H9 (cell line): ENCODE data around the gene DPM2. TPM values are rescaled to one million over a fixed set of nuclear protein-coding genes. Genes with fewer than 3 reads are reported as not detected.

Experiments
- DNase-seq: peaks from one replicate; pipeline ENCODE4 v3.0.0-alpha.2; 2017
- H2AFZ ChIP-seq: one replicate; pipeline ENCODE4 v1.6.1; 2013; ENCODE audit warnings: mild to moderate bottlenecking, low read length, control low read depth, moderate library complexity
- H2AK5ac ChIP-seq: 2 replicates; pipeline ENCODE4 v1.6.1; 2013; ENCODE audit warnings: low read length, control low read depth, mixed read lengths; ENCODE audit not compliant: insufficient read length
- H2BK120ac ChIP-seq: one replicate; pipeline ENCODE4 v1.6.1; 2013; ENCODE audit warnings: low read depth, mild to moderate bottlenecking, low read length, control low read depth, inconsistent platforms; ENCODE audit not compliant: poor library complexity, severe bottlenecking
- H2BK12ac ChIP-seq: 2 replicates; pipeline ENCODE4 v1.6.1; 2013; ENCODE audit warnings: low read length, control low read depth, mixed read lengths, low read depth; ENCODE audit not compliant: insufficient read length
- H2BK15ac ChIP-seq: 2 replicates; pipeline ENCODE4 v1.6.1; 2013; ENCODE audit warnings: low read depth, low read length, control low read depth
- H2BK20ac ChIP-seq: one replicate; pipeline ENCODE4 v1.6.1; 2013; ENCODE audit warnings: low read depth, mild to moderate bottlenecking, low read length, control low read depth, inconsistent platforms; ENCODE audit not compliant: poor library complexity, severe bottlenecking
- H2BK5ac ChIP-seq: 2 replicates; pipeline ENCODE4 v1.6.1; 2013; ENCODE audit warnings: low read length, control low read depth, mixed read lengths; ENCODE audit not compliant: insufficient read length
- H3K14ac ChIP-seq: 2 replicates; pipeline ENCODE4 v1.6.1; 2013; ENCODE audit warnings: low read length, control low read depth; ENCODE audit not compliant: insufficient read depth
- H3K18ac ChIP-seq: 2 replicates; pipeline ENCODE4 v1.6.1; 2013; ENCODE audit warnings: low read depth, mild to moderate bottlenecking, mixed read lengths, low read length, control low read depth; ENCODE audit not compliant: insufficient read length
- H3K23ac ChIP-seq: 2 replicates; pipeline ENCODE4 v1.6.1; 2013; ENCODE audit warnings: low read length, control low read depth, mixed read lengths, low read depth; ENCODE audit not compliant: insufficient read length
- H3K23me2 ChIP-seq: 2 replicates; pipeline ENCODE4 v1.6.1; 2013; ENCODE audit warnings: low read depth, mild to moderate bottlenecking, mixed read lengths, low read length, control low read depth; ENCODE audit not compliant: insufficient read length, poor library complexity, severe bottlenecking
- H3K27ac ChIP-seq: 2 replicates; pipeline ENCODE4 v1.5.1; 2013; ENCODE audit warnings: low read length, control low read depth, mixed read lengths, low read depth; ENCODE audit not compliant: insufficient read length
- H3K27me3 ChIP-seq: 2 replicates; pipeline ENCODE4 v1.6.1; 2013; ENCODE audit warnings: low read length, control low read depth, inconsistent platforms; ENCODE audit not compliant: insufficient read depth
- H3K4ac ChIP-seq: 2 replicates; pipeline ENCODE4 v1.6.1; 2013; ENCODE audit warnings: low read depth, mild to moderate bottlenecking, control low read depth, inconsistent platforms, low read length, moderate library complexity
- H3K4me1 ChIP-seq: 2 replicates; pipeline ENCODE4 v1.6.1; 2013; ENCODE audit warnings: low read length, control low read depth, inconsistent platforms; ENCODE audit not compliant: insufficient read depth
- H3K4me2 ChIP-seq: 2 replicates; pipeline ENCODE4 v1.6.1; 2013; ENCODE audit warnings: low read length, control low read depth, mixed read lengths; ENCODE audit not compliant: insufficient read length, insufficient read depth
- H3K56ac ChIP-seq: 2 replicates; pipeline ENCODE4 v1.6.1; 2013; ENCODE audit warnings: low read depth, mild to moderate bottlenecking, mixed read lengths, low read length, control low read depth; ENCODE audit not compliant: insufficient read length
- H3K79me1 ChIP-seq: 2 replicates; pipeline ENCODE4 v1.6.1; 2013; ENCODE audit warnings: low read depth, mild to moderate bottlenecking, moderate library complexity, low read length, control low read depth, inconsistent platforms; ENCODE audit not compliant: insufficient read depth, poor library complexity, severe bottlenecking
- H3K79me2 ChIP-seq: 2 replicates; pipeline ENCODE4 v1.6.1; 2013; ENCODE audit warnings: low read length, control low read depth, inconsistent platforms; ENCODE audit not compliant: insufficient read depth
- H3K9ac ChIP-seq: 2 replicates; pipeline ENCODE4 v1.6.1; 2013; ENCODE audit warnings: low read length, control low read depth, mixed read lengths; ENCODE audit not compliant: insufficient read length; ENCODE audit errors: extremely low read depth
- H3K9me3 ChIP-seq: one replicate; pipeline ENCODE4 v1.6.1; 2013; ENCODE audit warnings: low read depth, low read length, inconsistent platforms; ENCODE audit not compliant: control insufficient read depth
- H3T11ph ChIP-seq: one replicate; pipeline ENCODE4 v1.6.1; 2013; ENCODE audit warnings: mild to moderate bottlenecking, low read length, control low read depth, inconsistent platforms
- H4K20me1 ChIP-seq: one replicate; pipeline ENCODE4 v1.6.1; 2013; ENCODE audit not compliant: control insufficient read depth, insufficient read length, insufficient read depth
- H4K5ac ChIP-seq: 2 replicates; pipeline ENCODE4 v1.6.1; 2013; ENCODE audit warnings: low read depth, mild to moderate bottlenecking, mixed read lengths, low read length, control low read depth; ENCODE audit not compliant: insufficient read length
- H4K8ac ChIP-seq: replicated peaks from 2 replicates; pipeline ENCODE4 v1.6.1; 2013; ENCODE audit warnings: low read length, control low read depth, mixed read lengths, low read depth; ENCODE audit not compliant: insufficient read length
- H4K91ac ChIP-seq: 2 replicates; pipeline ENCODE4 v1.6.1; 2013; ENCODE audit warnings: low read depth, mild to moderate bottlenecking, moderate library complexity, mixed read lengths, low read length, control low read depth; ENCODE audit not compliant: insufficient read length
- H3K27ac Mint-ChIP-seq, 3 experiments: 2 replicates in 2 of 3; 3 replicates in 1 of 3; pipeline ENCODE4 v1.8.0; 2020 to 2021; ENCODE audit warnings: mixed read lengths in 3 of 3, mild to moderate bottlenecking in 1 of 3, moderate library complexity in 1 of 3
- H3K27me3 Mint-ChIP-seq: 2 replicates; pipeline ENCODE4 v1.8.0; 2021; ENCODE audit warnings: low read depth, mild to moderate bottlenecking, moderate library complexity, mixed read lengths
- H3K36me3 Mint-ChIP-seq, 3 experiments: 2 replicates in 2 of 3; 3 replicates in 1 of 3; pipeline ENCODE4 v1.8.0; 2020 to 2021; ENCODE audit warnings: low read depth in 3 of 3, mixed read lengths in 3 of 3; ENCODE audit not compliant: insufficient read depth in 1 of 3
- H3K4me1 Mint-ChIP-seq, 2 experiments: 2 replicates each; pipeline ENCODE4 v1.8.0; 2020; ENCODE audit warnings: mixed read lengths in 2 of 2
- H3K4me3 Mint-ChIP-seq, 2 experiments: 2 replicates in 1 of 2; 3 replicates in 1 of 2; pipeline ENCODE4 v1.8.0; 2020 to 2021; ENCODE audit warnings: mild to moderate bottlenecking in 2 of 2, mixed read lengths in 2 of 2, moderate library complexity in 1 of 2
- H3K9me3 Mint-ChIP-seq, 2 experiments: 2 replicates in 1 of 2; 3 replicates in 1 of 2; pipeline ENCODE4 v1.8.0; 2020; ENCODE audit warnings: mild to moderate bottlenecking in 2 of 2, mixed read lengths in 2 of 2, moderate library complexity in 1 of 2
- WGBS: extraction: QIAGEN DNeasy Blood & Tissue Kit; methylation state at CpG from one replicate; pipeline ENCODE4 v1.1.7; 2013; ENCODE audit warnings: missing lambda C conversion rate, low lambda C conversion rate, mixed read lengths; ENCODE audit not compliant: insufficient read length; ENCODE audit errors: extremely low coverage; 5-methylcytosine and 5-hydroxymethylcytosine counted together
- total RNA-seq: library from RNA; stranded (reverse); gene quantifications from 2 replicates; pipeline ENCODE4 v1.2.1, GENCODE V29; 2021
- TF ChIP-seq, protein P1 (sequence below): fragments of 200-600 bp; sonication (generic); conservative IDR thresholded peaks from 3 replicates; pipeline ENCODE4 v1.8.0; 2021; ENCODE audit warnings: antibody characterized with exemption, mild to moderate bottlenecking

The DPM2 gene
- total RNA-seq, 1 experiment from 2014 or later, result 46.1 TPM

DNA sequence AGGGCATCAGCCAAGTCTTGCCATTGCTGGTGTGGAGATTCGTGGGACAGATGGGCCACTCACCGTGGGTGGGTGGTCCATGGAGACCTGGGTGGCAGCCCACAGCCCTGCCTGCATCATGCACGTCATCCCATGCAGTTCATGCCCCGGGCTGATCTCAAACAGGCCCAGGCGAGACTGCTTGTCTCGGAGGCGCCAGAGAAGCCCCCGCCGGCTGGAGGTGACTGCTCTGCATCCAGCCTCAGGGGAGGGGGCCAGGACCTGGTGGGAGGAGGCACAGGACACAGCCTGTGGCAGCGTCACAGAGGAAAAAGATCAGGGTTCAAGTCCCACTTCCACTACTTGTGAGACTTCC lies 8.1 kb downstream of the DPM2 start:
- Histone ChIP-seq H2AFZ (no peak overlapping the region), H2BK20ac (no peak overlapping the region), H2BK5ac (no peak overlapping the region), H2BK12ac (no peak overlapping the region), H2AK5ac (no peak overlapping the region), H4K20me1 (no peaks in the 10 kb centered on the region), H3K18ac (no peak overlapping the region), H3K56ac (no peak overlapping the region), H4K8ac (no peak overlapping the region), H2BK120ac (no peak overlapping the region), H3K27ac (no peak overlapping the region), H3K23me2 (peaks cover 16% of the 10 kb centered on the region), H3K4me2 (peak overlapping the region; percentile 31), H4K5ac (no peak overlapping the region), H3T11ph (no peak overlapping the region), H3K79me2 (no peaks in the 10 kb centered on the region), H3K9ac (no peak overlapping the region), H2BK15ac (no peak overlapping the region), H3K9me3 (no peaks in the 10 kb centered on the region), H3K23ac (no peak overlapping the region), H3K14ac (no peak overlapping the region), H3K4ac (no peak overlapping the region), H3K79me1 (no peaks in the 10 kb centered on the region), H3K4me1 (peaks cover 2% of the 10 kb centered on the region; the same call in 1 of the 2 replicates), H4K91ac (no peak overlapping the region), H3K27me3 (no peaks in the 10 kb centered on the region)
- Mint-ChIP-seq H3K9me3 (no peaks in the 10 kb centered on the region; a peak in 1 of 5 replicates), H3K4me3 (peak overlapping the region; percentile 62 to 80), H3K27me3 (peaks cover 30% of the 10 kb centered on the region), H3K36me3 (peaks cover 2 to 9% (median 5%) of the 10 kb centered on the region in 3 experiments; a peak in 5 of 7 replicates), H3K4me1 (peaks cover 26 to 39% of the 10 kb centered on the region in 2 experiments), H3K27ac (no peak overlapping the region; a peak in 1 of 7 replicates)
- no CpG with 5 or more reads among the region's 10 CpGs for WGBS
- no peak for DNase-seq
- TF ChIP-seq, protein P1, sequence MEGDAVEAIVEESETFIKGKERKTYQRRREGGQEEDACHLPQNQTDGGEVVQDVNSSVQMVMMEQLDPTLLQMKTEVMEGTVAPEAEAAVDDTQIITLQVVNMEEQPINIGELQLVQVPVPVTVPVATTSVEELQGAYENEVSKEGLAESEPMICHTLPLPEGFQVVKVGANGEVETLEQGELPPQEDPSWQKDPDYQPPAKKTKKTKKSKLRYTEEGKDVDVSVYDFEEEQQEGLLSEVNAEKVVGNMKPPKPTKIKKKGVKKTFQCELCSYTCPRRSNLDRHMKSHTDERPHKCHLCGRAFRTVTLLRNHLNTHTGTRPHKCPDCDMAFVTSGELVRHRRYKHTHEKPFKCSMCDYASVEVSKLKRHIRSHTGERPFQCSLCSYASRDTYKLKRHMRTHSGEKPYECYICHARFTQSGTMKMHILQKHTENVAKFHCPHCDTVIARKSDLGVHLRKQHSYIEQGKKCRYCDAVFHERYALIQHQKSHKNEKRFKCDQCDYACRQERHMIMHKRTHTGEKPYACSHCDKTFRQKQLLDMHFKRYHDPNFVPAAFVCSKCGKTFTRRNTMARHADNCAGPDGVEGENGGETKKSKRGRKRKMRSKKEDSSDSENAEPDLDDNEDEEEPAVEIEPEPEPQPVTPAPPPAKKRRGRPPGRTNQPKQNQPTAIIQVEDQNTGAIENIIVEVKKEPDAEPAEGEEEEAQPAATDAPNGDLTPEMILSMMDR, result no peak
